ENCODE results near the gene NAALADL2.

- TF ChIP-seq YY1 (IDR thresholded peaks at IDR 0.05) (peak; percentile 49), JUND (IDR thresholded peaks at IDR 0.05) (peak in 1 of 2 donors; percentile 28), TAF1 (conservative IDR thresholded peaks at IDR 0.05) (no peak)
- TF ChIP-seq, protein P1, sequence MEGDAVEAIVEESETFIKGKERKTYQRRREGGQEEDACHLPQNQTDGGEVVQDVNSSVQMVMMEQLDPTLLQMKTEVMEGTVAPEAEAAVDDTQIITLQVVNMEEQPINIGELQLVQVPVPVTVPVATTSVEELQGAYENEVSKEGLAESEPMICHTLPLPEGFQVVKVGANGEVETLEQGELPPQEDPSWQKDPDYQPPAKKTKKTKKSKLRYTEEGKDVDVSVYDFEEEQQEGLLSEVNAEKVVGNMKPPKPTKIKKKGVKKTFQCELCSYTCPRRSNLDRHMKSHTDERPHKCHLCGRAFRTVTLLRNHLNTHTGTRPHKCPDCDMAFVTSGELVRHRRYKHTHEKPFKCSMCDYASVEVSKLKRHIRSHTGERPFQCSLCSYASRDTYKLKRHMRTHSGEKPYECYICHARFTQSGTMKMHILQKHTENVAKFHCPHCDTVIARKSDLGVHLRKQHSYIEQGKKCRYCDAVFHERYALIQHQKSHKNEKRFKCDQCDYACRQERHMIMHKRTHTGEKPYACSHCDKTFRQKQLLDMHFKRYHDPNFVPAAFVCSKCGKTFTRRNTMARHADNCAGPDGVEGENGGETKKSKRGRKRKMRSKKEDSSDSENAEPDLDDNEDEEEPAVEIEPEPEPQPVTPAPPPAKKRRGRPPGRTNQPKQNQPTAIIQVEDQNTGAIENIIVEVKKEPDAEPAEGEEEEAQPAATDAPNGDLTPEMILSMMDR (IDR thresholded peaks at IDR 0.05; ENCODE audit: low read depth, low read length, missing input control) = no peak
Measured at GRCh38 chr3:175065497-175065896, 206.4 kb downstream of the NAALADL2 start.

Measured in liver (tissue), 3 donors.